DND-41 (cell line): Measurements from ENCODE around the gene KIF14.

Experiments
- ATAC-seq: fragments of 200-7000 bp; cut with Tn5 transposase; 3 replicates; pipeline ENCODE4 v1.9.1; 2021; ENCODE audit warnings: low read depth; ENCODE audit not compliant: insufficient read depth
- DNase-seq: peaks from one replicate; pipeline ENCODE4 v3.0.0-alpha.2; 2020
- H2AFZ ChIP-seq: 2 replicates; pipeline ENCODE4 v1.6.0; 2012; ENCODE audit warnings: low read depth, low read length
- H3K27ac ChIP-seq: 2 replicates; pipeline ENCODE4 v1.5.1; 2012; ENCODE audit warnings: low read length, inconsistent platforms
- H3K27me3 ChIP-seq: fragments of 200-600 bp; sonication (generic); 2 replicates; pipeline ENCODE4 v1.6.0; 2012; ENCODE audit warnings: low read length, mild to moderate bottlenecking, inconsistent platforms; ENCODE audit not compliant: insufficient read depth, poor library complexity
- H3K36me3 ChIP-seq: 2 replicates; pipeline ENCODE4 v1.5.1; 2012; ENCODE audit warnings: low read length, inconsistent platforms; ENCODE audit not compliant: insufficient read depth
- H3K4me1 ChIP-seq: 2 replicates; pipeline ENCODE4 v1.5.1; 2012; ENCODE audit warnings: mild to moderate bottlenecking, low read length; ENCODE audit not compliant: insufficient read depth
- H3K4me2 ChIP-seq: 2 replicates; pipeline ENCODE4 v1.6.0; 2012; ENCODE audit warnings: mild to moderate bottlenecking, moderate library complexity, low read length, inconsistent platforms; ENCODE audit not compliant: insufficient read depth
- H3K4me3 ChIP-seq, 2 experiments: fragments of 200-600 bp in 1 of 2; shearing (Covaris generic) in 1 of 2; 2 replicates each; pipeline ENCODE4 v1.5.1; 2012 to 2016; ENCODE audit warnings: inconsistent platforms in 2 of 2, low read length in 2 of 2, mild to moderate bottlenecking in 2 of 2, low read depth in 1 of 2, moderate library complexity in 1 of 2
- H3K79me2 ChIP-seq: 2 replicates; pipeline ENCODE4 v1.6.0; 2012; ENCODE audit warnings: low read length, inconsistent platforms; ENCODE audit not compliant: insufficient read depth
- H3K9ac ChIP-seq: 2 replicates; pipeline ENCODE4 v1.6.0; 2012; ENCODE audit warnings: low read depth, mild to moderate bottlenecking, inconsistent platforms, low read length, moderate library complexity
- H3K9me3 ChIP-seq: 2 replicates; pipeline ENCODE4 v1.5.1; 2012; ENCODE audit warnings: low read length, moderate library complexity, mild to moderate bottlenecking, inconsistent platforms; ENCODE audit not compliant: insufficient read depth, severe bottlenecking
- H4K20me1 ChIP-seq: 2 replicates; pipeline ENCODE4 v1.6.0; 2012; ENCODE audit warnings: low read length; ENCODE audit not compliant: insufficient read depth
- EZH2 ChIP-seq: IDR thresholded peaks from 3 replicates; pipeline ENCODE4 v1.6.1; 2012; ENCODE audit warnings: borderline replicate concordance, low read depth, mild to moderate bottlenecking, moderate library complexity, low read length, inconsistent platforms; ENCODE audit not compliant: severe bottlenecking
- TF ChIP-seq, protein P1 (sequence below): IDR thresholded peaks from 2 replicates; pipeline ENCODE4 v1.5.1; 2012; ENCODE audit warnings: borderline replicate concordance, low read length, moderate library complexity, mild to moderate bottlenecking; ENCODE audit not compliant: poor library complexity, severe bottlenecking; ENCODE audit errors: extremely low read depth

The KIF14 gene

DNA sequence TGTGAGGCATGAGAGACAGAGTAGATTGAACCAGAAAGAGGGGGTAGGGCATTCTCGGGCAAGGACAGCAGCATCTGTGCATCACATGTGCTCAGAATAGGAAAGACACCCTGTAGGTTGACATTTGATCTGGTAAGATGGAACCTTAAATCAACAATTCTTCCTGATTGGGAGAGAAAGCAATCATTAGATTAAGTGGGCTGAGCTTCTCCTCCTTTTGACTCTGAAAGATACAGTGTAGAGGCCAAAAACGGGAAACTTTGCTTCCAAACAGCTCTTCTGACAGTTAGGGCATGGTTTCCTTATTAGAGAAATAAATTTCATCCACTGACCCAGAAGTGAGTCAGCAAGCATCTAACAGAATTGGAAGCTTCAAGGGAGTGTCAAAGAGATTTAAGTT, 9.7 kb downstream of the KIF14 start:
- Histone ChIP-seq H3K79me2 (no peaks in the 10 kb centered on the region), H3K36me3 (peaks cover 86% of the 10 kb centered on the region), H3K9me3 (no peaks in the 10 kb centered on the region), H2AFZ (no peak overlapping the region), H3K4me2 (no peak overlapping the region), H4K20me1 (no peaks in the 10 kb centered on the region), H3K27ac (no peak overlapping the region), H3K4me1 (peaks cover under 1% of the 10 kb centered on the region; the same call in 1 of the 2 replicates), H3K4me3 (no peak overlapping the region), H3K27me3 (no peaks in the 10 kb centered on the region), H3K9ac (no peak overlapping the region)
- no peak for TF ChIP-seq EZH2
- TF ChIP-seq, protein P1, sequence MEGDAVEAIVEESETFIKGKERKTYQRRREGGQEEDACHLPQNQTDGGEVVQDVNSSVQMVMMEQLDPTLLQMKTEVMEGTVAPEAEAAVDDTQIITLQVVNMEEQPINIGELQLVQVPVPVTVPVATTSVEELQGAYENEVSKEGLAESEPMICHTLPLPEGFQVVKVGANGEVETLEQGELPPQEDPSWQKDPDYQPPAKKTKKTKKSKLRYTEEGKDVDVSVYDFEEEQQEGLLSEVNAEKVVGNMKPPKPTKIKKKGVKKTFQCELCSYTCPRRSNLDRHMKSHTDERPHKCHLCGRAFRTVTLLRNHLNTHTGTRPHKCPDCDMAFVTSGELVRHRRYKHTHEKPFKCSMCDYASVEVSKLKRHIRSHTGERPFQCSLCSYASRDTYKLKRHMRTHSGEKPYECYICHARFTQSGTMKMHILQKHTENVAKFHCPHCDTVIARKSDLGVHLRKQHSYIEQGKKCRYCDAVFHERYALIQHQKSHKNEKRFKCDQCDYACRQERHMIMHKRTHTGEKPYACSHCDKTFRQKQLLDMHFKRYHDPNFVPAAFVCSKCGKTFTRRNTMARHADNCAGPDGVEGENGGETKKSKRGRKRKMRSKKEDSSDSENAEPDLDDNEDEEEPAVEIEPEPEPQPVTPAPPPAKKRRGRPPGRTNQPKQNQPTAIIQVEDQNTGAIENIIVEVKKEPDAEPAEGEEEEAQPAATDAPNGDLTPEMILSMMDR = no peak
- DNase-seq (no peak), ATAC-seq (no peak)

DNA sequence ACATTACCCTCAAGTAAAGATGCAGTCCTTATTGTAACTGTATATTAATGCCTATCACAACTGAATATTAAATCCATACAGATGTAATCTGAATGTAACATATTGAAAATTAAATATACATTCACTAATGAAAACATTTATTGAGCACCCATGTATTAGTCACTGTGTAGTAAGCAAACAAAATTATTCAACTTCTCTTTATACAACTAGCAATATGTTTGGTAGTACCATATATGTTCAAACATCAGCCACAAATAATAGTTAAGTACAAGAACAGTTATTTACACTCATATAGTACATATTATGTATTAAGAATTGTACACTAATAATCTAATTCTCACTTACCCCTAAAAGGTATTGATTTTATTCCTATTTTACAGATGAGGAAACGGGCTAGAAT, 17.9 kb downstream of the KIF14 start:
- no peaks in the 10 kb centered on the region for H3K4me1 ChIP-seq
- no peak for ATAC-seq
- no peaks in the 10 kb centered on the region for H3K27me3 ChIP-seq

GRCh38 chr1:200590001-200590400, 30.6 kb downstream of the KIF14 start:
- peaks cover 77% of the 10 kb centered on the region for H3K36me3 ChIP-seq

More for the DNA sequence above, 17.9 kb downstream of the KIF14 start:
- no peaks in the 10 kb centered on the region for H4K20me1 ChIP-seq
- no peak for DNase-seq
- no peaks in the 10 kb centered on the region for H3K9me3 ChIP-seq
- H3K4me3 ChIP-seq = no peak overlapping the region
- TF ChIP-seq EZH2 = no peak
- TF ChIP-seq, protein P1 = no peak
- H3K79me2 ChIP-seq = no peaks in the 10 kb centered on the region
- H3K27ac ChIP-seq = no peak overlapping the region
- H3K9ac ChIP-seq = no peak overlapping the region
- no peak overlapping the region for H2AFZ ChIP-seq
- H3K4me2 ChIP-seq = no peak overlapping the region
- H3K36me3 ChIP-seq = peaks cover 93% of the 10 kb centered on the region

More at GRCh38 chr1:200590001-200590400, 30.6 kb downstream of the KIF14 start:
- H3K4me1 ChIP-seq = no peaks in the 10 kb centered on the region
- DNase-seq (no peak), ATAC-seq (no peak)
- H3K79me2 ChIP-seq = no peaks in the 10 kb centered on the region
- no peak overlapping the region for H2AFZ ChIP-seq
- no peak overlapping the region for H3K4me3 ChIP-seq
- no peak overlapping the region for H3K27ac ChIP-seq
- no peak for TF ChIP-seq EZH2
- TF ChIP-seq, protein P1 = no peak
- no peak overlapping the region for H3K9ac ChIP-seq
- H3K9me3 ChIP-seq = no peaks in the 10 kb centered on the region
- H3K27me3 ChIP-seq = no peaks in the 10 kb centered on the region
- H4K20me1 ChIP-seq = 0 out of 2 replicates have a peak, but pooled peaks cover 4% of the 10 kb centered on the region
- H3K4me2 ChIP-seq = no peak overlapping the region
